ENCODE results near the gene HOOK1. TPM values are rescaled to one million over a fixed set of nuclear protein-coding genes. Genes with fewer than 3 reads are reported as not detected.
"Not testable (repeated sequence)": the region's sequence is repeated elsewhere in the genome, so short reads cannot be mapped to it uniquely, and the experiment has no call there.

Gene HOOK1
- total RNA-seq, 1 experiment from 2014 or later, result 0.57 TPM

DNA sequence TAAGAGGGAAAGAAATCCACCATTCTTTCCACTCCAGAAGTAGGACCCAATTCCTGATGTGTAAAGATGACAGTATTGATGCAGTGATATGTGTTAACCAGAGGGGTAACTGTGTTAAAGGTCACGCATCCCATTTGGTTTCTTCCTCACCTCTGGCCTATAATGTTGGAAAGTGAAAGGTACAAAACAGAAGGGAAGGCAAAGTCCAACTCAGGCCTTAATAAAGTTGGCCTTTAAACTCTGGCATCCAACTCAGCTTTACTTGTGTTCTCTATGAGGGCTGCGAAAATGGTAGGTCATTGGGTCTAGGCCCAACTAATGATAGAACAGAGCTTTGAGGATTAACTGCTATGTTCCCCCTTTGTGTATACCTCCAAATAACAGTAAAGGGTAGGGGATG is 93.9 kb downstream of the HOOK1 start:
- no TSS peak for BruUV-seq (replicated peaks)
- POLR2A ChIA-PET, result no interaction called here
- Histone ChIP-seq H3K27me3 (ENCODE audit: control insufficient read depth, insufficient read depth, low read length) (peaks cover 3% of the 10 kb centered on the region), H3K9me3 (ENCODE audit: control insufficient read depth, insufficient read depth, low read depth, low read length) (no peaks in the 10 kb centered on the region), H3K27ac (ENCODE audit: low read length) (no peak overlapping the region), H3K4me3 (ENCODE audit: low read depth in 2 of 2, low read length in 2 of 2) (no peak overlapping the region), H3K36me3 (ENCODE audit: control insufficient read depth, insufficient read depth, low read length) (no peaks in the 10 kb centered on the region), H3K4me1 (ENCODE audit: control insufficient read depth, insufficient read depth, low read length) (no peaks in the 10 kb centered on the region)
- DNase-seq (ENCODE audit: low read depth, low spot score) (no peak), ATAC-seq (no peak)
- CTCF ChIA-PET, result no interaction called here
- intact Hi-C loops (cut with micrococcal nuclease; ENCODE audit: unreplicated experiment), result no loop called here
- TF ChIP-seq POLR2AphosphoS5 (IDR thresholded peaks at IDR 0.05; ENCODE audit: low read depth, low read length), result no peak
- TF ChIP-seq, protein P1, sequence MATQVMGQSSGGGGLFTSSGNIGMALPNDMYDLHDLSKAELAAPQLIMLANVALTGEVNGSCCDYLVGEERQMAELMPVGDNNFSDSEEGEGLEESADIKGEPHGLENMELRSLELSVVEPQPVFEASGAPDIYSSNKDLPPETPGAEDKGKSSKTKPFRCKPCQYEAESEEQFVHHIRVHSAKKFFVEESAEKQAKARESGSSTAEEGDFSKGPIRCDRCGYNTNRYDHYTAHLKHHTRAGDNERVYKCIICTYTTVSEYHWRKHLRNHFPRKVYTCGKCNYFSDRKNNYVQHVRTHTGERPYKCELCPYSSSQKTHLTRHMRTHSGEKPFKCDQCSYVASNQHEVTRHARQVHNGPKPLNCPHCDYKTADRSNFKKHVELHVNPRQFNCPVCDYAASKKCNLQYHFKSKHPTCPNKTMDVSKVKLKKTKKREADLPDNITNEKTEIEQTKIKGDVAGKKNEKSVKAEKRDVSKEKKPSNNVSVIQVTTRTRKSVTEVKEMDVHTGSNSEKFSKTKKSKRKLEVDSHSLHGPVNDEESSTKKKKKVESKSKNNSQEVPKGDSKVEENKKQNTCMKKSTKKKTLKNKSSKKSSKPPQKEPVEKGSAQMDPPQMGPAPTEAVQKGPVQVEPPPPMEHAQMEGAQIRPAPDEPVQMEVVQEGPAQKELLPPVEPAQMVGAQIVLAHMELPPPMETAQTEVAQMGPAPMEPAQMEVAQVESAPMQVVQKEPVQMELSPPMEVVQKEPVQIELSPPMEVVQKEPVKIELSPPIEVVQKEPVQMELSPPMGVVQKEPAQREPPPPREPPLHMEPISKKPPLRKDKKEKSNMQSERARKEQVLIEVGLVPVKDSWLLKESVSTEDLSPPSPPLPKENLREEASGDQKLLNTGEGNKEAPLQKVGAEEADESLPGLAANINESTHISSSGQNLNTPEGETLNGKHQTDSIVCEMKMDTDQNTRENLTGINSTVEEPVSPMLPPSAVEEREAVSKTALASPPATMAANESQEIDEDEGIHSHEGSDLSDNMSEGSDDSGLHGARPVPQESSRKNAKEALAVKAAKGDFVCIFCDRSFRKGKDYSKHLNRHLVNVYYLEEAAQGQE (IDR thresholded peaks at IDR 0.05; ENCODE audit: insufficient read depth in 1 of 2, low read depth in 2 of 2, low read length in 1 of 2), result no peak
- TF ChIP-seq, protein P2, sequence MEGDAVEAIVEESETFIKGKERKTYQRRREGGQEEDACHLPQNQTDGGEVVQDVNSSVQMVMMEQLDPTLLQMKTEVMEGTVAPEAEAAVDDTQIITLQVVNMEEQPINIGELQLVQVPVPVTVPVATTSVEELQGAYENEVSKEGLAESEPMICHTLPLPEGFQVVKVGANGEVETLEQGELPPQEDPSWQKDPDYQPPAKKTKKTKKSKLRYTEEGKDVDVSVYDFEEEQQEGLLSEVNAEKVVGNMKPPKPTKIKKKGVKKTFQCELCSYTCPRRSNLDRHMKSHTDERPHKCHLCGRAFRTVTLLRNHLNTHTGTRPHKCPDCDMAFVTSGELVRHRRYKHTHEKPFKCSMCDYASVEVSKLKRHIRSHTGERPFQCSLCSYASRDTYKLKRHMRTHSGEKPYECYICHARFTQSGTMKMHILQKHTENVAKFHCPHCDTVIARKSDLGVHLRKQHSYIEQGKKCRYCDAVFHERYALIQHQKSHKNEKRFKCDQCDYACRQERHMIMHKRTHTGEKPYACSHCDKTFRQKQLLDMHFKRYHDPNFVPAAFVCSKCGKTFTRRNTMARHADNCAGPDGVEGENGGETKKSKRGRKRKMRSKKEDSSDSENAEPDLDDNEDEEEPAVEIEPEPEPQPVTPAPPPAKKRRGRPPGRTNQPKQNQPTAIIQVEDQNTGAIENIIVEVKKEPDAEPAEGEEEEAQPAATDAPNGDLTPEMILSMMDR (IDR thresholded peaks at IDR 0.05), result no peak
- in situ Hi-C loops (cut with HindIII; ENCODE audit: low pct_unique_long_range_greater_than_20kb, low sequenced_read_pairs), result no loop called here

DNA sequence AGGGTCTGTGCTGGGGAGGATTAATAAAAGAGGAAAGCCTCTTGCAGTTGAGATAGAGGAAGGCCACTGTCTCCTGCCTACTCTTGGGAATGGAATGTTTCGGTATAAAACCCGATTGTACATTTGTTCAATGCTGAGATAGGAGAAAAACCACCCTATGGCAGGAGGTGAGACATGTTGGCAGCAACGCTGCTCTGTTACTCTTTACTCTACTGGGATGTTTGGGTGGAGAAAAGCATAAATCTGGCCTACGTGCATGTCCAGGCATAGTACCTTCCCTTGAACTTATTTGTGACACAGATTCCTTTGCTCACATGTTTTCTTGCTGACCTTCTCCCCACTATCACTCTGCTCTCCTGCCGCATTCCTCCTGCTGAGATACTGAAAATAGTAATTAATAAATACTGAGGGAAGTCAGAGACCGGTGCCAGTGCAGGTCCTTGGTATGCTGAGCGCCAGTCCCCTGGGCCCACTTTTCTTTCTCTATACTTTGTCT is 100.1 kb downstream of the HOOK1 start:
- POLR2A ChIA-PET; intact Hi-C loops (cut with micrococcal nuclease; ENCODE audit: unreplicated experiment); ATAC-seq; H3K27ac ChIP-seq (ENCODE audit: low read length); BruUV-seq (replicated peaks); H3K4me1 ChIP-seq (ENCODE audit: control insufficient read depth, insufficient read depth, low read length); H3K4me3 ChIP-seq (ENCODE audit: low read depth in 2 of 2, low read length in 2 of 2); H3K27me3 ChIP-seq (ENCODE audit: control insufficient read depth, insufficient read depth, low read length); H3K36me3 ChIP-seq (ENCODE audit: control insufficient read depth, insufficient read depth, low read length); H3K9me3 ChIP-seq (ENCODE audit: control insufficient read depth, insufficient read depth, low read depth, low read length); DNase-seq (ENCODE audit: low read depth, low spot score); in situ Hi-C loops (cut with HindIII; ENCODE audit: low pct_unique_long_range_greater_than_20kb, low sequenced_read_pairs); CTCF ChIA-PET: not testable (repeated sequence)

DNA sequence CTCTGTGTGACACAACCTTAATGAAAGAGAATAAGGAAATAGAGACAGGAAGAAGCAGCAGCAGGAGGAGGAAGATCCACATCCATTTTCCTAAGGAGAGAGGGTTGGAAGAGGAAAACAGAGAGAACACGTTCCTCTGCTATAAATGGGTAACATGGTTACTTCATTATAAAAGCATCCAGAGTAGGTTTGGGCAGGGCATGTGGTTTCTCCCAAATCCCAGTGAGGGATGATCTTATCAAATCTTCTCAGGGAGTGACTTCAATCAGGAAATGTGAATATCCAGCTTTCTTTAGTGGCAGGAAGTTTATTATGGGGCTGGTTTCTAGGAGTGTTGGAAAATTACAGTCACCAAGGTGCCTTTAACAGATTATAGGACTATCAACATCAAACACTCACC is 100.8 kb downstream of the HOOK1 start:
- no peak overlapping the region for H3K4me3 ChIP-seq (ENCODE audit: low read depth in 2 of 2, low read length in 2 of 2)
- CTCF ChIA-PET, result no interaction called here
- H3K9me3 ChIP-seq (ENCODE audit: control insufficient read depth, insufficient read depth, low read depth, low read length), result no peaks in the 10 kb centered on the region
- DNase-seq (ENCODE audit: low read depth, low spot score), result no peak
- TF ChIP-seq, protein P2 (IDR thresholded peaks at IDR 0.05), result no peak
- TF ChIP-seq, protein P1 (IDR thresholded peaks at IDR 0.05; ENCODE audit: insufficient read depth in 1 of 2, low read depth in 2 of 2, low read length in 1 of 2), result no peak
- TF ChIP-seq SIN3A (IDR thresholded peaks at IDR 0.05; ENCODE audit: borderline replicate concordance, insufficient read depth, low read depth, low read length) (no peak), TCF7L2 (IDR thresholded peaks at IDR 0.05; ENCODE audit: low read depth, low read length) (no peak), POLR2AphosphoS5 (IDR thresholded peaks at IDR 0.05; ENCODE audit: low read depth, low read length) (no peak)
- no peak for ATAC-seq
- in situ Hi-C loops (cut with HindIII; ENCODE audit: low pct_unique_long_range_greater_than_20kb, low sequenced_read_pairs) (no loop called here), intact Hi-C loops (cut with micrococcal nuclease; ENCODE audit: unreplicated experiment) (no loop called here)
- no peaks in the 10 kb centered on the region for H3K36me3 ChIP-seq (ENCODE audit: control insufficient read depth, insufficient read depth, low read length)
- BruUV-seq (replicated peaks), result no TSS peak
- POLR2A ChIA-PET, result no interaction called here
- no peaks in the 10 kb centered on the region for H3K4me1 ChIP-seq (ENCODE audit: control insufficient read depth, insufficient read depth, low read length)
- H3K27me3 ChIP-seq (ENCODE audit: control insufficient read depth, insufficient read depth, low read length), result no peaks in the 10 kb centered on the region; the same call in 1 of the 2 replicates
- no peak overlapping the region for H3K27ac ChIP-seq (ENCODE audit: low read length)
